ENCODE results near the gene QSOX2. TPM values are rescaled to one million over a fixed set of nuclear protein-coding genes. Genes with fewer than 3 reads are reported as not detected.

The QSOX2 gene
- polyA plus RNA-seq, 2 of the 4 experiments (the other 2 are of a cell fraction), result 22.3 to 30.2 TPM

DNA sequence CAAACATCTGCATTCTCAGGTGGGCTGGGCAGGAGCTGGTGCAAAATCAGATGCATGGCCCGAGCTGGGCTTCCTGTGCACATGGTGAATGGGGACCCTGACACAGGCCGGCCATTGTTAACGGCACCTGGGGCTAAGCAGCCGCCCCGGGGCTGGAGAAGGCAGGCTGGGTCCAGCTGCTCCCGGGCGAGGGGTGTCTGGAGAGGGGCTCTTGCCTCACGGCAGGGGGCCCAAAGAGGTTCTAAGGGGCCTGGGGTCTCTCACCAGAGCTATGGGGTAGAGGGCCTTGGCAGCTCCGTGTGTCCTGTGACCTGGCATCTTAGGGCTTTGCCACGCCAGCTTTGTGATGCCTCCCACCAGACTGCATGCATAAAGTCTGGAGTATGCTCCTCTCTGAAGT, 5.1 kb upstream of the QSOX2 start:
- H3K4me2 ChIP-seq, result no peak overlapping the region
- 48% methylated on average over 10 of the region's 10 CpGs for WGBS (ENCODE audit: missing lambda C conversion rate)
- H3K4me3 ChIP-seq, result no peak overlapping the region
- CTCF ChIA-PET, result interaction anchor here (0.6 to 1.3 kb wide), 4 partner anchors 23 to 323 kb away, joined by 3 to 6 read pairs (median 3); no protein-coding TSS in a partner anchor
- ATAC-seq (no peak), DNase-seq (ENCODE audit: low read depth in 1 of 2, low spot score in 1 of 2) (no peak), FAIRE-seq (no peak)
- H3K27ac ChIP-seq, result no peak overlapping the region
- POLR2A ChIA-PET, result interaction anchor here (1.5 kb wide), 1 partner anchor 17 kb away, joined by 4 read pairs; no protein-coding TSS in a partner anchor
- no peaks in the 10 kb centered on the region for H3K9me3 ChIP-seq
- 0 out of 3 replicates have a peak, but pooled peaks cover 2% of the 10 kb centered on the region for H3K4me1 ChIP-seq
- TF ChIP-seq ZNF302 (CRISPR knock-in tag; IDR thresholded peaks at IDR 0.05) (no peak), FOSL2 (IDR thresholded peaks at IDR 0.05) (no peak), FOSL2 (CRISPR knock-in tag; IDR thresholded peaks at IDR 0.05) (no peak), EHF (CRISPR knock-in tag; IDR thresholded peaks at IDR 0.05) (no peak), POLR2AphosphoS2 (conservative IDR thresholded peaks at IDR 0.05; ENCODE audit: low read length) (no peak), BHLHE40 (IDR thresholded peaks at IDR 0.05; ENCODE audit: low read depth, low read length) (no peak), GATA3 (IDR thresholded peaks at IDR 0.05; ENCODE audit: borderline replicate concordance) (no peak), FOSB (CRISPR knock-in tag; IDR thresholded peaks at IDR 0.05) (no peak), NR3C1 (IDR thresholded peaks at IDR 0.05) (no peak), NFE2L2 (conservative IDR thresholded peaks at IDR 0.05; ENCODE audit: low read length) (no peak), CHD2 (IDR thresholded peaks at IDR 0.05; ENCODE audit: low read length, partially characterized antibody) (no peak), RARB (CRISPR knock-in tag; IDR thresholded peaks at IDR 0.05) (no peak)

DNA sequence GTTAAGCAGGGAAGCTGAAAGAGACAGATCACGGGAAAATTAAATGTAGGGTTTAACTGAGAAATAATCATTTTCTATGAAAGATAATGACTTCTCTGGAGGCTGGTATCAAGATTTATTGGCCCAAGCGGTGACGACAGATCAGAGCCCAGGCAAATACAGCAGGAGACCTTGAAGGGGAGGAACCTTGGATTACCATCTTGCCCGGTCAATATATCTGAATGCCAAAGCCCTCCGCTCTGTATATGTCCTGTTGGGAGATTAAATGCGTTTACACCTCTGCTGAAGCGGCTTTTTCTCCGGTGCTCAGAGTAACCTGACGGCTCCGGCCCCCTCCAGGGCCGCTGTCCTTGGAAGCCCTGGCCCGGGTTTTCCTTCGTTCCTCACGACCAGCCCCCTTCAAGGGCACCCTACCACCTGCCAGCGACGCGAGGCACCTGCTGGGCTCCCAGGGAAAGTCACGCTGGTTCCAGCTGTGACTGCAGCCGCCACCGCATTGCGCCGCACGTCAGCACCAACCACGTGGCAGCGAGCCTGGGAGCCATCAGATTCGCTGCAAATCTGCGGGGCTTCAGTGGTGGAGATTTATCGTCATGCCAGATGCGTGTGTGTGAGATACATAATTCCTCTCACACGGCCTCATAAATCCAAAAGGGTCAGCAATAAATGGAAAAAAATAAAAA, 4.4 kb upstream of the QSOX2 start:
- ATAC-seq, result no peak
- ChIA-PET POLR2A (interaction anchor here (1.5 kb wide), 1 partner anchor 17 kb away, joined by 4 read pairs; no protein-coding TSS in a partner anchor), CTCF (interaction anchor here (0.5 to 1.0 kb wide), 4 partner anchors 24 to 324 kb away, joined by 3 read pairs; no protein-coding TSS in a partner anchor)

DNA sequence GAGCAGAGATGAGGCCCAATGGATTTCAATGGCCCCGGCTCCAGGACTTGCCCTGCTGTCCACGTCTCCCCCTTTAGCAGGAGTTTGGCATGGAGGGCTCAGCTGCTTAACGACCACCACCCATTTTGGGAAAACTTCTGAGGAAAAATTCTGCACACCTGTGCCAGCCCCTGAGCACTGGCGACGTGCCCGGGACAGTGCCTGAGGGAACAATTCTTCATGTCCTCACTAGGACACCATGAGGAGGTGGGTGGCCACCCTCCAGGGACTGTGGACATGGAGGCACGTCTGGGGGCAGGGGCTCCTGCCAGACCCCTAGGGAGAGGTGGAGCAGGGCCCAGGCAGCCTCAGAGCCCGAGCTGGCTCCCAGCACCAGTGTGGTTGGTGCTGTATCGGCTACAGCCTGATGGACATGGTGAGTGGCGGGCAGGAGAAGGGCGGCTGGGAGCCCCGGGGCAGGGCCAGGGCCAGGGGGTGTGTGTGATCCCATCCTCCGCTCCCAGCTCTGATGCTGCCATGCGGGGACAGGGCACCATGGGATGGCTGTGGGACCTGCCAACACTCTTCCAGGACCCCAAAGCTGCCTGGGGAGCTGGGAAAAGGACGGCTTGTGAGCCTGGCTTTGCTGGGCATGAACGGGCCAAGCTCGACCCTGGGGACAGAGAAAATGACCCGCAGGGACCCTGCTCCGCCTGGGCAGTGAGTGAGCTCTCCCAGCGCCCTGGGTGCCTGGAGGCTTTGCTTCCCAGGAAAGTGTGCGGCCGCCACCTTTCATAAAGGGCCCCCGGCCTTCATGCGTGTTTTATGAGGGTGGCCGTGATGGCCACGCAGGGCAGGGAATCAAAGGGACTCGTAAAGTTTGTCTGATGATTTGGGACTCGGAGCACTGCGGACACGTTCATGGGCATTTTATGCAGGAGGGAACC, 3.6 kb upstream of the QSOX2 start:
- TF ChIP-seq, protein P1, sequence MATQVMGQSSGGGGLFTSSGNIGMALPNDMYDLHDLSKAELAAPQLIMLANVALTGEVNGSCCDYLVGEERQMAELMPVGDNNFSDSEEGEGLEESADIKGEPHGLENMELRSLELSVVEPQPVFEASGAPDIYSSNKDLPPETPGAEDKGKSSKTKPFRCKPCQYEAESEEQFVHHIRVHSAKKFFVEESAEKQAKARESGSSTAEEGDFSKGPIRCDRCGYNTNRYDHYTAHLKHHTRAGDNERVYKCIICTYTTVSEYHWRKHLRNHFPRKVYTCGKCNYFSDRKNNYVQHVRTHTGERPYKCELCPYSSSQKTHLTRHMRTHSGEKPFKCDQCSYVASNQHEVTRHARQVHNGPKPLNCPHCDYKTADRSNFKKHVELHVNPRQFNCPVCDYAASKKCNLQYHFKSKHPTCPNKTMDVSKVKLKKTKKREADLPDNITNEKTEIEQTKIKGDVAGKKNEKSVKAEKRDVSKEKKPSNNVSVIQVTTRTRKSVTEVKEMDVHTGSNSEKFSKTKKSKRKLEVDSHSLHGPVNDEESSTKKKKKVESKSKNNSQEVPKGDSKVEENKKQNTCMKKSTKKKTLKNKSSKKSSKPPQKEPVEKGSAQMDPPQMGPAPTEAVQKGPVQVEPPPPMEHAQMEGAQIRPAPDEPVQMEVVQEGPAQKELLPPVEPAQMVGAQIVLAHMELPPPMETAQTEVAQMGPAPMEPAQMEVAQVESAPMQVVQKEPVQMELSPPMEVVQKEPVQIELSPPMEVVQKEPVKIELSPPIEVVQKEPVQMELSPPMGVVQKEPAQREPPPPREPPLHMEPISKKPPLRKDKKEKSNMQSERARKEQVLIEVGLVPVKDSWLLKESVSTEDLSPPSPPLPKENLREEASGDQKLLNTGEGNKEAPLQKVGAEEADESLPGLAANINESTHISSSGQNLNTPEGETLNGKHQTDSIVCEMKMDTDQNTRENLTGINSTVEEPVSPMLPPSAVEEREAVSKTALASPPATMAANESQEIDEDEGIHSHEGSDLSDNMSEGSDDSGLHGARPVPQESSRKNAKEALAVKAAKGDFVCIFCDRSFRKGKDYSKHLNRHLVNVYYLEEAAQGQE (IDR thresholded peaks at IDR 0.05), result no peak
- TF ChIP-seq CBX8 (IDR thresholded peaks at IDR 0.05), result no peak
- TF ChIP-seq, protein P2, sequence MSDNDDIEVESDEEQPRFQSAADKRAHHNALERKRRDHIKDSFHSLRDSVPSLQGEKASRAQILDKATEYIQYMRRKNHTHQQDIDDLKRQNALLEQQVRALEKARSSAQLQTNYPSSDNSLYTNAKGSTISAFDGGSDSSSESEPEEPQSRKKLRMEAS (IDR thresholded peaks at IDR 0.05), result no peak
- no peak for TF ChIP-seq TP53 (CRISPR knock-in tag; IDR thresholded peaks at IDR 0.05)
- no peak for TF ChIP-seq SREBF2 (IDR thresholded peaks at IDR 0.05)
- TF ChIP-seq JUNB (IDR thresholded peaks at IDR 0.05), result no peak
- TF ChIP-seq HDAC2 (IDR thresholded peaks at IDR 0.05), result no peak
- TF ChIP-seq FOSL2 (IDR thresholded peaks at IDR 0.05), result no peak
- TF ChIP-seq FOSL2 (CRISPR knock-in tag; IDR thresholded peaks at IDR 0.05), result no peak
- no peak for FAIRE-seq
- ChIA-PET CTCF (interaction anchor here (0.5 to 2.0 kb wide), 4 partner anchors 19 to 82 kb away, joined by 3 to 7 read pairs (median 3); no protein-coding TSS in a partner anchor), POLR2A (no interaction called here)
- H3K4me2 ChIP-seq, result no peak overlapping the region
- H3K9me3 ChIP-seq, result no peaks in the 10 kb centered on the region
- no peak; a peak in 1 of 6 replicates for ATAC-seq
- H3K4me3 ChIP-seq, result no peak overlapping the region
- WGBS (ENCODE audit: missing lambda C conversion rate), result 61% methylated on average over 25 of the region's 30 CpGs
- no peak overlapping the region for H3K27ac ChIP-seq
- no peak for DNase-seq (ENCODE audit: low read depth in 1 of 2, low spot score in 1 of 2)
- peaks cover 7% of the 10 kb centered on the region for H3K4me1 ChIP-seq

More for the DNA sequence above, 4.4 kb upstream of the QSOX2 start:
- FAIRE-seq (no peak), DNase-seq (ENCODE audit: low read depth in 1 of 2, low spot score in 1 of 2) (no peak)
- Histone ChIP-seq H3K4me2 (no peak overlapping the region), H3K4me3 (no peak overlapping the region), H3K4me1 (0 out of 3 replicates have a peak, but pooled peaks cover 2% of the 10 kb centered on the region), H3K9me3 (no peaks in the 10 kb centered on the region), H3K27ac (no peak overlapping the region)
- 72% methylated on average over 30 of the region's 30 CpGs for WGBS (ENCODE audit: missing lambda C conversion rate)
- TF ChIP-seq NR3C1 (IDR thresholded peaks at IDR 0.05), result no peak
- TF ChIP-seq, protein P3, sequence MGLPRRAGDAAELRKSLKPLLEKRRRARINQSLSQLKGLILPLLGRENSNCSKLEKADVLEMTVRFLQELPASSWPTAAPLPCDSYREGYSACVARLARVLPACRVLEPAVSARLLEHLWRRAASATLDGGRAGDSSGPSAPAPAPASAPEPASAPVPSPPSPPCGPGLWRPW (IDR thresholded peaks at IDR 0.05), result no peak
- no peak for TF ChIP-seq EHF (CRISPR knock-in tag; IDR thresholded peaks at IDR 0.05)
- TF ChIP-seq CBX2 (IDR thresholded peaks at IDR 0.05; ENCODE audit: borderline replicate concordance, low read depth), result no peak
- TF ChIP-seq POLR2AphosphoS2 (conservative IDR thresholded peaks at IDR 0.05; ENCODE audit: low read length), result no peak
- no peak for TF ChIP-seq MAFK (IDR thresholded peaks at IDR 0.05; ENCODE audit: partially characterized antibody)
- TF ChIP-seq POLR2A (IDR thresholded peaks at IDR 0.05; ENCODE audit: low read length), result no peak
- TF ChIP-seq HDAC2 (IDR thresholded peaks at IDR 0.05), result no peak
- TF ChIP-seq FOSL2 (IDR thresholded peaks at IDR 0.05), result no peak
- no peak for TF ChIP-seq FOSL2 (CRISPR knock-in tag; IDR thresholded peaks at IDR 0.05)
- no peak for TF ChIP-seq HOXB5 (CRISPR knock-in tag; IDR thresholded peaks at IDR 0.05)
